DND-41 (cell line): ENCODE measurements around the gene MRPL1.

Experiments used
- ATAC-seq: fragments of 200-7000 bp; cut with Tn5 transposase; 3 replicates; pipeline ENCODE4 v1.9.1; 2021; ENCODE audit warnings: low read depth; ENCODE audit not compliant: insufficient read depth
- DNase-seq: peaks from one replicate; pipeline ENCODE4 v3.0.0-alpha.2; 2020
- H2AFZ ChIP-seq: 2 replicates; pipeline ENCODE4 v1.6.0; 2012; ENCODE audit warnings: low read depth, low read length
- H3K27ac ChIP-seq: 2 replicates; pipeline ENCODE4 v1.5.1; 2012; ENCODE audit warnings: low read length, inconsistent platforms
- H3K27me3 ChIP-seq: fragments of 200-600 bp; sonication (generic); 2 replicates; pipeline ENCODE4 v1.6.0; 2012; ENCODE audit warnings: low read length, mild to moderate bottlenecking, inconsistent platforms; ENCODE audit not compliant: insufficient read depth, poor library complexity
- H3K36me3 ChIP-seq: 2 replicates; pipeline ENCODE4 v1.5.1; 2012; ENCODE audit warnings: low read length, inconsistent platforms; ENCODE audit not compliant: insufficient read depth
- H3K4me1 ChIP-seq: 2 replicates; pipeline ENCODE4 v1.5.1; 2012; ENCODE audit warnings: mild to moderate bottlenecking, low read length; ENCODE audit not compliant: insufficient read depth
- H3K4me2 ChIP-seq: 2 replicates; pipeline ENCODE4 v1.6.0; 2012; ENCODE audit warnings: mild to moderate bottlenecking, moderate library complexity, low read length, inconsistent platforms; ENCODE audit not compliant: insufficient read depth
- H3K4me3 ChIP-seq, 2 experiments: fragments of 200-600 bp in 1 of 2; shearing (Covaris generic) in 1 of 2; 2 replicates each; pipeline ENCODE4 v1.5.1; 2012 to 2016; ENCODE audit warnings: inconsistent platforms in 2 of 2, low read length in 2 of 2, mild to moderate bottlenecking in 2 of 2, low read depth in 1 of 2, moderate library complexity in 1 of 2
- H3K79me2 ChIP-seq: 2 replicates; pipeline ENCODE4 v1.6.0; 2012; ENCODE audit warnings: low read length, inconsistent platforms; ENCODE audit not compliant: insufficient read depth
- H3K9ac ChIP-seq: 2 replicates; pipeline ENCODE4 v1.6.0; 2012; ENCODE audit warnings: low read depth, mild to moderate bottlenecking, inconsistent platforms, low read length, moderate library complexity
- H3K9me3 ChIP-seq: 2 replicates; pipeline ENCODE4 v1.5.1; 2012; ENCODE audit warnings: low read length, moderate library complexity, mild to moderate bottlenecking, inconsistent platforms; ENCODE audit not compliant: insufficient read depth, severe bottlenecking
- H4K20me1 ChIP-seq: 2 replicates; pipeline ENCODE4 v1.6.0; 2012; ENCODE audit warnings: low read length; ENCODE audit not compliant: insufficient read depth
- CTCF ChIP-seq: IDR thresholded peaks from 2 replicates; pipeline ENCODE4 v1.5.1; 2012; ENCODE audit warnings: borderline replicate concordance, low read length, moderate library complexity, mild to moderate bottlenecking; ENCODE audit not compliant: poor library complexity, severe bottlenecking; ENCODE audit errors: extremely low read depth
- EZH2 ChIP-seq: IDR thresholded peaks from 3 replicates; pipeline ENCODE4 v1.6.1; 2012; ENCODE audit warnings: borderline replicate concordance, low read depth, mild to moderate bottlenecking, moderate library complexity, low read length, inconsistent platforms; ENCODE audit not compliant: severe bottlenecking

MRPL1 gene

GRCh38 chr4:77872723-77873445, 10.3 kb downstream of the MRPL1 start:
- peaks cover 53% of the 10 kb centered on the region for H3K79me2 ChIP-seq
- H3K4me3 ChIP-seq, result no peak overlapping the region
- H3K4me1 ChIP-seq, result peaks cover 3% of the 10 kb centered on the region; the same call in 1 of the 2 replicates
- no peaks in the 10 kb centered on the region for H3K9me3 ChIP-seq
- H2AFZ ChIP-seq, result no peak overlapping the region
- ATAC-seq, result no peak
- peaks cover 32% of the 10 kb centered on the region for H3K36me3 ChIP-seq
- no peak for DNase-seq
- peaks cover 7% of the 10 kb centered on the region; the same call in 1 of the 2 replicates for H4K20me1 ChIP-seq
- no peak overlapping the region for H3K9ac ChIP-seq
- TF ChIP-seq EZH2 (no peak), CTCF (no peak)
- no peak overlapping the region for H3K4me2 ChIP-seq
- no peak overlapping the region for H3K27ac ChIP-seq
- H3K27me3 ChIP-seq, result no peaks in the 10 kb centered on the region

- no peak overlapping the region for H2AFZ ChIP-seq
- DNase-seq, result no peak
- peaks cover 46% of the 10 kb centered on the region for H3K36me3 ChIP-seq
- H3K4me1 ChIP-seq, result no peaks in the 10 kb centered on the region
- H3K9me3 ChIP-seq, result no peaks in the 10 kb centered on the region
- H3K4me3 ChIP-seq, result no peak overlapping the region
- no peaks in the 10 kb centered on the region for H3K27me3 ChIP-seq
- no peak for ATAC-seq
- peaks cover 51% of the 10 kb centered on the region for H3K79me2 ChIP-seq
- 0 out of 2 replicates have a peak, but pooled peaks cover 5% of the 10 kb centered on the region for H4K20me1 ChIP-seq
- H3K27ac ChIP-seq, result no peak overlapping the region
- no peak overlapping the region for H3K9ac ChIP-seq
- TF ChIP-seq EZH2 (no peak), CTCF (no peak)
- no peak overlapping the region for H3K4me2 ChIP-seq
Measured at GRCh38 chr4:77877167-77877566, 14.5 kb downstream of the MRPL1 start.

- Histone ChIP-seq H3K9ac (no peak overlapping the region), H3K27me3 (no peaks in the 10 kb centered on the region), H2AFZ (no peak overlapping the region), H3K4me2 (no peak overlapping the region), H3K27ac (no peak overlapping the region), H3K4me1 (no peaks in the 10 kb centered on the region), H3K36me3 (peaks cover 46% of the 10 kb centered on the region; the same call in 1 of the 2 replicates), H3K4me3 (no peak overlapping the region), H3K79me2 (peaks cover 58% of the 10 kb centered on the region), H4K20me1 (0 out of 2 replicates have a peak, but pooled peaks cover 5% of the 10 kb centered on the region), H3K9me3 (no peaks in the 10 kb centered on the region)
- no peak for TF ChIP-seq CTCF
- ATAC-seq (no peak), DNase-seq (no peak)
Measured at GRCh38 chr4:77877771-77878565, 15.3 kb downstream of the MRPL1 start.
